ENCODE data around the gene NR1D2. TPM values are rescaled to one million over a fixed set of nuclear protein-coding genes. Genes with fewer than 3 reads are reported as not detected.

NR1D2 gene
- polyA plus RNA-seq, 1 experiment = 29.1 TPM

DNA sequence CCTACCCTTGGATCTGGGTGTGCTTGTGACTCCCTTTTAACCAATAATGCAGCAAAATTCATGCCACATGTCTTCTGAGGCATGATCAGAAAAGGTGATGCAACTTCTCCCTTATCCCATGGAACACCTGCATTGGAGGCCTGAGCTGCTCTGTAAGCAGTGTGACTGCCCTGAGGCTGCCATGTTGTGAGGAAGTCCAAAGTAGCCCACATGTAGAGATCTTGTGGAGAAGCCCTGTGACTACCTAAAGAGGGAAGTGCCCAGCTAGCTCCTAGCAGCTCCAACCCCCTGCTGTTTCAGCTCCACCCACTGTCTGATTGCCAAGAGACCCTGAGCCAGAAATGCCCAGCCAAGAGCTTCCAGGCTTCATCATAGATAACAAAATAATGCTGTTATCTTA is 6.4 kb upstream of the NR1D2 start:
- no peak overlapping the region for H3K27ac ChIP-seq (ENCODE audit: low read depth, low read length)
- no peaks in the 10 kb centered on the region for H3K27me3 ChIP-seq (ENCODE audit: control insufficient read depth, insufficient read depth, low read length)
- DNase-seq (ENCODE audit: low read depth, low spot score) = no peak
- POLR2A ChIA-PET = interaction anchor here (0.8 kb wide), 1 partner anchor 22 kb away, joined by 3 read pairs; the partner anchor contains the start of genes NKIRAS1 and RPL15
- TF ChIP-seq, protein P1, sequence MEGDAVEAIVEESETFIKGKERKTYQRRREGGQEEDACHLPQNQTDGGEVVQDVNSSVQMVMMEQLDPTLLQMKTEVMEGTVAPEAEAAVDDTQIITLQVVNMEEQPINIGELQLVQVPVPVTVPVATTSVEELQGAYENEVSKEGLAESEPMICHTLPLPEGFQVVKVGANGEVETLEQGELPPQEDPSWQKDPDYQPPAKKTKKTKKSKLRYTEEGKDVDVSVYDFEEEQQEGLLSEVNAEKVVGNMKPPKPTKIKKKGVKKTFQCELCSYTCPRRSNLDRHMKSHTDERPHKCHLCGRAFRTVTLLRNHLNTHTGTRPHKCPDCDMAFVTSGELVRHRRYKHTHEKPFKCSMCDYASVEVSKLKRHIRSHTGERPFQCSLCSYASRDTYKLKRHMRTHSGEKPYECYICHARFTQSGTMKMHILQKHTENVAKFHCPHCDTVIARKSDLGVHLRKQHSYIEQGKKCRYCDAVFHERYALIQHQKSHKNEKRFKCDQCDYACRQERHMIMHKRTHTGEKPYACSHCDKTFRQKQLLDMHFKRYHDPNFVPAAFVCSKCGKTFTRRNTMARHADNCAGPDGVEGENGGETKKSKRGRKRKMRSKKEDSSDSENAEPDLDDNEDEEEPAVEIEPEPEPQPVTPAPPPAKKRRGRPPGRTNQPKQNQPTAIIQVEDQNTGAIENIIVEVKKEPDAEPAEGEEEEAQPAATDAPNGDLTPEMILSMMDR (IDR thresholded peaks at IDR 0.05; ENCODE audit: low read depth, low read length) = no peak
- CTCF ChIA-PET = no interaction called here
- no peak overlapping the region for H3K4me3 ChIP-seq (ENCODE audit: low read depth, low read length)
- no peaks in the 10 kb centered on the region for H3K9me3 ChIP-seq (ENCODE audit: control insufficient read depth, insufficient read depth, low read length)

DNA sequence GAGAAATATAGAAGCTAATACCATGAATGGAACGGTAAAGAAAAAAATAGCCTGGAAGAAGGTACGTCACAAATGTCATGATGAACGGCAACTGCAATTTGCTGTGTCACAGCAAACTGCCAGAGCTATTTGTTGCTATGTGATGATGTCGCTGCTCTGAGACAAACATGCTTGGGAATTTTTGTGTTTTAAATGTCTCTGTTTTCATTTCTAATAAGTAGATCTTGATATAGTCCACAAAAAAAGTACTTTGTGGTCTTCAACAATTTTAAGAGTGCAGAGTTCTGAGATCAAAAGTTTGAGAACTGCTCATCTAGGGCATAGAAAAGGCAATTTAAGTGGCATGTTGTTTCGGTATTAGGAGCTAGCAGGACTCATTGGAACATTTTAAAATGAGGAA is 4.3 kb upstream of the NR1D2 start:
- H3K27ac ChIP-seq (ENCODE audit: low read depth, low read length) = no peak overlapping the region
- no peak for DNase-seq (ENCODE audit: low read depth, low spot score)
- no peaks in the 10 kb centered on the region for H3K27me3 ChIP-seq (ENCODE audit: control insufficient read depth, insufficient read depth, low read length)
- no peak overlapping the region for H3K4me3 ChIP-seq (ENCODE audit: low read depth, low read length)
- ChIA-PET POLR2A (interaction anchor here (1.7 kb wide), 1 partner anchor 24 kb away, joined by 14 read pairs; the partner anchor contains the start of genes NKIRAS1 and RPL15), CTCF (no interaction called here)
- H3K9me3 ChIP-seq (ENCODE audit: control insufficient read depth, insufficient read depth, low read length) = no peaks in the 10 kb centered on the region
- TF ChIP-seq, protein P1 (IDR thresholded peaks at IDR 0.05; ENCODE audit: low read depth, low read length) = no peak

DNA sequence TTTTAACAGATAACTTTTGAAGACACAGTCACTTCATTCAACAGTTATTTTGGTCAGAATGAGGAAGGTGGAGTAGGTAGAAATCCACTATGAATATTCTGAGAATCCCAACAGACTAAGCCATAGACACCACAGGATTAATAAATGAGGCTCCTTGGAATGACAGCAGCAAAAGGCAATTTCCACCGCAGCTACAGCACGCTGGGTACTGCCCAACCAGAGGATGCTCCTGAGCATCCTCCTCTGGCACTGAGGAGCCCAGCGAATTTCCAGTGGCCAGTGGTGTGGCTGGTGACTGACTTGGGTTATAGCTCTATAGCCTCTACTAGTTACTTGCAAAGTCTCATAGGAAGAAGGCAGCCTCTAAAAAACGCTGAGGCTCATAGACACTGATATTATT is 3.6 kb upstream of the NR1D2 start:
- Histone ChIP-seq H3K27me3 (ENCODE audit: control insufficient read depth, insufficient read depth, low read length) (no peaks in the 10 kb centered on the region), H3K4me3 (ENCODE audit: low read depth, low read length) (no peak overlapping the region), H3K9me3 (ENCODE audit: control insufficient read depth, insufficient read depth, low read length) (no peaks in the 10 kb centered on the region), H3K27ac (ENCODE audit: low read depth, low read length) (no peak overlapping the region)
- CTCF ChIA-PET = no interaction called here
- TF ChIP-seq, protein P1 (IDR thresholded peaks at IDR 0.05; ENCODE audit: low read depth, low read length) = no peak
- DNase-seq (ENCODE audit: low read depth, low spot score) = no peak
- POLR2A ChIA-PET = interaction anchor here (1.7 kb wide), 1 partner anchor 25 kb away, joined by 14 read pairs; the partner anchor contains the start of genes NKIRAS1 and RPL15

DNA sequence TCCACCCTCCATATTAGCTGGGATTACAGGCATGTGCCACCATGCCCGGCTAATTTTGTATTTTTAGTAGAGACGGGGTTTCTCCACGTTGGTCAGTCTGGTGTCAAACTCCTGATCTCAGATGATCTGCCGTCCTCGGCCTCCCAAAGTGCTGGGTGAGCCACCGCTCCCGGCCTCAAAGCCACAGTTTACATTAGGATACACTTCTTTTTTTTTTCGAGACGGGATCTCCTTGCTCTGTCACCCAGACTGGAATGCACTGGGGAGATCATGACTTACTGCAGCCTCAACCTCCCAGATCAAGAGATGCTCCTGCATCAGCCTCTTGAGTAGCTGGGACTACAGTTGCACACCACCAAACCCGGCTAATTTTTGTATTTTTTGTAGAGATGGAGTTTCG is 2.5 kb upstream of the NR1D2 start:
- no peak overlapping the region for H3K27ac ChIP-seq (ENCODE audit: low read depth, low read length)
- DNase-seq (ENCODE audit: low read depth, low spot score) = no peak
- no peaks in the 10 kb centered on the region for H3K27me3 ChIP-seq (ENCODE audit: control insufficient read depth, insufficient read depth, low read length)
- CTCF ChIA-PET = no interaction called here
- POLR2A ChIA-PET = no interaction called here
- TF ChIP-seq, protein P1 (IDR thresholded peaks at IDR 0.05; ENCODE audit: low read depth, low read length) = no peak
- H3K4me3 ChIP-seq (ENCODE audit: low read depth, low read length) = no peak overlapping the region
- no peaks in the 10 kb centered on the region for H3K9me3 ChIP-seq (ENCODE audit: control insufficient read depth, insufficient read depth, low read length)

DNA sequence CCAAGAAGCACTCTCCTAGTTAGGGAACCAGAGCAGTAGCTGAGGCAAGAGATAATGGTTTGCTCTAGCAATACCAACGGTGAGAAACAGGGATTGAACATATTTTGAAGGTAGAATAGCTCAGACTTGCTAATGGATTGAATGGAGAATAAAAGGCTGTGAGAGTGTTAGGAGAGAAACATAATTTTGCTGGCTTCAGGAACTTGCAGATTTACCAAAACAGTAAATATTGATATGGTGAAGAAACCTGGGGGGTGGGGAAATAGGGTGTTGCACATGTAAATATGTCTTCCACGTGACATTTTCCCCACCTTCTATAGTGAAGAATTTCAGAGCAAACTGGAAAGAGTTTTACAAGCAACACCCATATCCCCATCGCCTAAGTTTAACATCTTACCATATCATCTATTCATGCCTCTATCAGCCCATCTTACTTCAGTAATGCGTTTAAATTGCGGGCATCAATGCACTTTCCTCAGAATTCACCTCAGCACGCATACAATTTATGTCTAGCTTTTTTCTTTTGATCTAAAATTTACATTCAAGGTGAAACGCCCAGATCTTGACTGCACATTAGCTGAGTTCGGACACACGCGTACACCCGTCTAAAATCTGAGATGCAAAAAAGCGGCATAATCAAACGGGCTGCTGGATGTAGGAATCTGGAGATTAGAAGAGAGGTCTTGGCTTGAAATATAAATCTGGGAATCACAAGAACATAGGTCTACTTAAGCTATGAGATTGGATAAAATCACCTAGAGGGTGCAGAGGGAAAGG is 891 bp upstream of the NR1D2 start:
- no peak overlapping the region for H3K27ac ChIP-seq (ENCODE audit: low read depth, low read length)
- CTCF ChIA-PET = no interaction called here
- H3K9me3 ChIP-seq (ENCODE audit: control insufficient read depth, insufficient read depth, low read length) = no peaks in the 10 kb centered on the region
- POLR2A ChIA-PET = interaction anchor here (0.7 to 1.2 kb wide), 2 partner anchors 20 to 27 kb away, joined by 4 to 12 read pairs; partner anchors contain the start of genes NKIRAS1 and RPL15
- no peak for DNase-seq (ENCODE audit: low read depth, low spot score)
- H3K4me3 ChIP-seq (ENCODE audit: low read depth, low read length) = peak overlapping the region; percentile 74
- H3K27me3 ChIP-seq (ENCODE audit: control insufficient read depth, insufficient read depth, low read length) = no peaks in the 10 kb centered on the region
- TF ChIP-seq, protein P1 (IDR thresholded peaks at IDR 0.05; ENCODE audit: low read depth, low read length) = no peak
